Measurements from ENCODE around the gene ESR2. TPM values are rescaled to one million over a fixed set of nuclear protein-coding genes. Genes with fewer than 3 reads are reported as not detected.
"Not testable (repeated sequence)": the region's sequence is repeated elsewhere in the genome, so short reads cannot be mapped to it uniquely, and the experiment has no call there.

The ESR2 gene
- total RNA-seq, 1 donor from 2014 or later: 0.17 TPM

GRCh38 chr14:64213853-64214570, 80.2 kb downstream of the ESR2 start:
- TF ChIP-seq, protein P1, sequence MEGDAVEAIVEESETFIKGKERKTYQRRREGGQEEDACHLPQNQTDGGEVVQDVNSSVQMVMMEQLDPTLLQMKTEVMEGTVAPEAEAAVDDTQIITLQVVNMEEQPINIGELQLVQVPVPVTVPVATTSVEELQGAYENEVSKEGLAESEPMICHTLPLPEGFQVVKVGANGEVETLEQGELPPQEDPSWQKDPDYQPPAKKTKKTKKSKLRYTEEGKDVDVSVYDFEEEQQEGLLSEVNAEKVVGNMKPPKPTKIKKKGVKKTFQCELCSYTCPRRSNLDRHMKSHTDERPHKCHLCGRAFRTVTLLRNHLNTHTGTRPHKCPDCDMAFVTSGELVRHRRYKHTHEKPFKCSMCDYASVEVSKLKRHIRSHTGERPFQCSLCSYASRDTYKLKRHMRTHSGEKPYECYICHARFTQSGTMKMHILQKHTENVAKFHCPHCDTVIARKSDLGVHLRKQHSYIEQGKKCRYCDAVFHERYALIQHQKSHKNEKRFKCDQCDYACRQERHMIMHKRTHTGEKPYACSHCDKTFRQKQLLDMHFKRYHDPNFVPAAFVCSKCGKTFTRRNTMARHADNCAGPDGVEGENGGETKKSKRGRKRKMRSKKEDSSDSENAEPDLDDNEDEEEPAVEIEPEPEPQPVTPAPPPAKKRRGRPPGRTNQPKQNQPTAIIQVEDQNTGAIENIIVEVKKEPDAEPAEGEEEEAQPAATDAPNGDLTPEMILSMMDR (IDR thresholded peaks at IDR 0.05; ENCODE audit: insufficient read depth, low read length, poor library complexity, severe bottlenecking): no peak
- peaks cover 6% of the 10 kb centered on the region for H3K36me3 ChIP-seq (ENCODE audit: control insufficient read depth, insufficient read depth, low read length)

DNA sequence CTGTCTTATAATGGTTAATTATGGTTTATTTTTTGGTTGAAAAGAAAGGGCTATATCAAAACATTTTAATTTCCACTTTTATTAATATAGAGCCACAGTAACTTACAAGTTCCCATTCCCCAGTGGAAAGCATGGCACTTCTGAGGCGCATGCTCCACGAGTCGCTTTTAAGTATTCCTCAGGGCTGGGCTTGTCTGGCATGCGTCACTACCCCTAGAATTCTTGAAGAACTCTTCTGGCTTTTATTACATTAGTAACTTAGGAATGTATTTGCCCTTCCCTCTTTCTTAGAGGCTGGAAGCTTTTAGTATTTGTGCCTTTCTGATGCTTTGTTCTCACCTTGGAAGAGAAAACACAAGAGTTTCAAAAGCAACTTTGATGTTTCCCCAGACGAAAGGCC, 81.1 kb downstream of the ESR2 start:
- no peak for DNase-seq (ENCODE audit: low read depth)
- Histone ChIP-seq H3K4me3 (ENCODE audit: low read depth, low read length) (no peak overlapping the region), H3K36me3 (ENCODE audit: control insufficient read depth, insufficient read depth, low read length) (peaks cover 6% of the 10 kb centered on the region), H3K27me3 (ENCODE audit: control insufficient read depth, insufficient read depth, low read length) (no peaks in the 10 kb centered on the region)
- TF ChIP-seq, protein P1 (IDR thresholded peaks at IDR 0.05; ENCODE audit: insufficient read depth, low read length, poor library complexity, severe bottlenecking): no peak

More at GRCh38 chr14:64213853-64214570, 80.2 kb downstream of the ESR2 start:
- H3K27me3 ChIP-seq (ENCODE audit: control insufficient read depth, insufficient read depth, low read length): no peaks in the 10 kb centered on the region
- no peak overlapping the region for H3K4me3 ChIP-seq (ENCODE audit: low read depth, low read length)
- DNase-seq (ENCODE audit: low read depth): no peak

GRCh38 chr14:64212666-64213065, 81.5 kb downstream of the ESR2 start:
- DNase-seq (ENCODE audit: low read depth): no peak
- Histone ChIP-seq H3K36me3 (ENCODE audit: control insufficient read depth, insufficient read depth, low read length) (peaks cover 6% of the 10 kb centered on the region), H3K4me3 (ENCODE audit: low read depth, low read length) (no peak overlapping the region), H3K27me3 (ENCODE audit: control insufficient read depth, insufficient read depth, low read length) (no peaks in the 10 kb centered on the region)
- TF ChIP-seq, protein P1 (IDR thresholded peaks at IDR 0.05; ENCODE audit: insufficient read depth, low read length, poor library complexity, severe bottlenecking): no peak

DNA sequence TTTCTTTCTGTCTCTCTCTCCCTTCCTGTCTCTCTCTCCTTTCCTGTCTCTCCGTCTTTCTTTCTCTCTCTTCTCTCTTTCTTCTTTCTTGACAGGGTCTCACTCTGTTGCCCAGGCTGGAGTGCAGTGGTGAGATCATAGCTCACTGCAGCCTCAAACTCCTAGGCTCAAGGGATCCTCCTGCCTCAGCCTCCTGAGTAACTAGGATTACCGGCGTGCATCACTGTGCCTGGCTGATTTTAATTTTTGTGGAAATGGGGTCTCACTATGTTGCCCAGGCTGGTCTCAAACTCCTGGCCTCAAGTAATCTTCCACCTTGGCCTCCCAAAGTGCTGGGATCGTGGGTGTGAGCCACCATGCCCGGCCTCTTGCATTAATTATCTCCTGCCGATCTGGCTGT, 83.3 kb downstream of the ESR2 start:
- H3K4me3 ChIP-seq (ENCODE audit: low read depth, low read length); H3K27me3 ChIP-seq (ENCODE audit: control insufficient read depth, insufficient read depth, low read length); H3K36me3 ChIP-seq (ENCODE audit: control insufficient read depth, insufficient read depth, low read length); DNase-seq (ENCODE audit: low read depth): not testable (repeated sequence)

DNA sequence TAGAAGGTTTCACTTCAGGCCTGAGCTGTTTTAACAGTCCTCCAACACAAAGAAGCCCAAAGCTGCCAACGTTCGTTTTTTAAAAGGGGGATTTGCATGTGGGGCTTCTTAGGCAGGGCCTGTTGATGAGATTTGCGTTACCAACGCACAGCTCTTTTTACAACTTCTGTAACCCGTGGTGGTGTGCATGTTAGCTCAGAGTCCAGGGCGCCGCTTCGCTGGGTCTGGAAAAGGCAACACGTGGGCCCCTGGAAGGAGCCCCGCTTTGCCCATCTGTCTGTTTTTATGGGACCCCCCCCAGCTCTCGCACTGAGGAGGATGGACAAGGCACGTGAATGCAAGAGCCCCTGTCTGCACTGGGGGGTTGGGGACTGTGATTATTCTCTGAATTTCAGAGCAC, 84.0 kb downstream of the ESR2 start:
- H3K27me3 ChIP-seq (ENCODE audit: control insufficient read depth, insufficient read depth, low read length): no peaks in the 10 kb centered on the region
- TF ChIP-seq, protein P1 (IDR thresholded peaks at IDR 0.05; ENCODE audit: insufficient read depth, low read length, poor library complexity, severe bottlenecking): no peak
- H3K4me3 ChIP-seq (ENCODE audit: low read depth, low read length): no peak overlapping the region
- DNase-seq (ENCODE audit: low read depth): no peak
- H3K36me3 ChIP-seq (ENCODE audit: control insufficient read depth, insufficient read depth, low read length): peaks cover 6% of the 10 kb centered on the region

GRCh38 chr14:64209444-64210131, 84.6 kb downstream of the ESR2 start:
- no peak overlapping the region for H3K4me3 ChIP-seq (ENCODE audit: low read depth, low read length)
- H3K36me3 ChIP-seq (ENCODE audit: control insufficient read depth, insufficient read depth, low read length): peaks cover 6% of the 10 kb centered on the region
- H3K27me3 ChIP-seq (ENCODE audit: control insufficient read depth, insufficient read depth, low read length): no peaks in the 10 kb centered on the region
- TF ChIP-seq, protein P1 (IDR thresholded peaks at IDR 0.05; ENCODE audit: insufficient read depth, low read length, poor library complexity, severe bottlenecking): no peak
- no peak for DNase-seq (ENCODE audit: low read depth)

Measured in kidney epithelial cell (primary cell).